ENCODE results near the gene MESP2. TPM values are rescaled to one million over a fixed set of nuclear protein-coding genes. Genes with fewer than 3 reads are reported as not detected.
A peak's percentile ranks its signal among the peaks of the same experiment; 100 is the strongest.

Gene MESP2
- total and polyA plus RNA-seq, 2 of the 13 experiments (the other 11 are each of a cell fraction or from before 2014, with no cell fraction given): not detected

DNA sequence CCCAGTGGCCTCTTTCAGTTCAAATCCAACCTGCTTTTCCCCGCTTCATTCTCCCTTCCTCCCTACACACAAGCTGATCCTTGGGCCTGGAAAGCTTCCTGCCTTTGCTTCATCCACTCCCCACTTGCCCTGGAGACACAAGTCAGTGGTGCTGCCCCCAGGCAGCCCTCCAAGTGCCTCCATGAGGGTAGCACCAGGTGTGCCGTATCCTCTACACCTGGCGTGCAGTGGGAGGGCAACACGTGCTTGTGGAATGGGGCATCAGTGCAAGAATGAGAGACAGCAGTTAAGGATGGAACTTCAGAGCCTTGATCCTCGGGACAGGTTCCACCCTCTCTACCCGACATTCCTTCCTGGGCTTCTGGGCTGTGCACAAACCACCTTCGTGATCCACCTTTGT lies 34.7 kb downstream of the MESP2 start (continued):
- TF ChIP-seq ZNF687 (CRISPR knock-in tag; IDR thresholded peaks at IDR 0.05): peak; percentile 50
- no peak for TF ChIP-seq KLF6 (CRISPR knock-in tag; IDR thresholded peaks at IDR 0.05)
- no peak for TF ChIP-seq IKZF1 (IDR thresholded peaks at IDR 0.05)
- no peak for TF ChIP-seq PITX1 (CRISPR knock-in tag; IDR thresholded peaks at IDR 0.05)
- no peak for TF ChIP-seq MLLT10 (CRISPR knock-in tag; IDR thresholded peaks at IDR 0.05)
- TF ChIP-seq POLR2G (IDR thresholded peaks at IDR 0.05; ENCODE audit: low read depth, low read length): peak; percentile 34; the same call in 1 of the 2 replicates
- no peak for TF ChIP-seq MLXIP (CRISPR knock-in tag; IDR thresholded peaks at IDR 0.05; ENCODE audit: borderline replicate concordance)
- no peak for TF ChIP-seq SMAD3 (CRISPR knock-in tag; IDR thresholded peaks at IDR 0.05)
- no peak for TF ChIP-seq MED13 (CRISPR knock-in tag; IDR thresholded peaks at IDR 0.05)
- TF ChIP-seq, protein P1, sequence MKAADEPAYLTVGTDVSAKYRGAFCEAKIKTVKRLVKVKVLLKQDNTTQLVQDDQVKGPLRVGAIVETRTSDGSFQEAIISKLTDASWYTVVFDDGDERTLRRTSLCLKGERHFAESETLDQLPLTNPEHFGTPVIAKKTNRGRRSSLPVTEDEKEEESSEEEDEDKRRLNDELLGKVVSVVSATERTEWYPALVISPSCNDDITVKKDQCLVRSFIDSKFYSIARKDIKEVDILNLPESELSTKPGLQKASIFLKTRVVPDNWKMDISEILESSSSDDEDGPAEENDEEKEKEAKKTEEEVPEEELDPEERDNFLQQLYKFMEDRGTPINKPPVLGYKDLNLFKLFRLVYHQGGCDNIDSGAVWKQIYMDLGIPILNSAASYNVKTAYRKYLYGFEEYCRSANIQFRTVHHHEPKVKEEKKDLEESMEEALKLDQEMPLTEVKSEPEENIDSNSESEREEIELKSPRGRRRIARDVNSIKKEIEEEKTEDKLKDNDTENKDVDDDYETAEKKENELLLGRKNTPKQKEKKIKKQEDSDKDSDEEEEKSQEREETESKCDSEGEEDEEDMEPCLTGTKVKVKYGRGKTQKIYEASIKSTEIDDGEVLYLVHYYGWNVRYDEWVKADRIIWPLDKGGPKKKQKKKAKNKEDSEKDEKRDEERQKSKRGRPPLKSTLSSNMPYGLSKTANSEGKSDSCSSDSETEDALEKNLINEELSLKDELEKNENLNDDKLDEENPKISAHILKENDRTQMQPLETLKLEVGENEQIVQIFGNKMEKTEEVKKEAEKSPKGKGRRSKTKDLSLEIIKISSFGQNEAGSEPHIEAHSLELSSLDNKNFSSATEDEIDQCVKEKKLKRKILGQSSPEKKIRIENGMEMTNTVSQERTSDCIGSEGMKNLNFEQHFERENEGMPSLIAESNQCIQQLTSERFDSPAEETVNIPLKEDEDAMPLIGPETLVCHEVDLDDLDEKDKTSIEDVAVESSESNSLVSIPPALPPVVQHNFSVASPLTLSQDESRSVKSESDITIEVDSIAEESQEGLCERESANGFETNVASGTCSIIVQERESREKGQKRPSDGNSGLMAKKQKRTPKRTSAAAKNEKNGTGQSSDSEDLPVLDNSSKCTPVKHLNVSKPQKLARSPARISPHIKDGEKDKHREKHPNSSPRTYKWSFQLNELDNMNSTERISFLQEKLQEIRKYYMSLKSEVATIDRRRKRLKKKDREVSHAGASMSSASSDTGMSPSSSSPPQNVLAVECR (CRISPR knock-in tag; IDR thresholded peaks at IDR 0.05; ENCODE audit: borderline replicate concordance): no peak
